Right kidney (tissue), 1 donor: ENCODE data around the gene ZNF775.

Experiments
- DNase-seq: peaks from one replicate; pipeline ENCODE4 v3.0.0-alpha.2; 2016

ZNF775 gene

DNA sequence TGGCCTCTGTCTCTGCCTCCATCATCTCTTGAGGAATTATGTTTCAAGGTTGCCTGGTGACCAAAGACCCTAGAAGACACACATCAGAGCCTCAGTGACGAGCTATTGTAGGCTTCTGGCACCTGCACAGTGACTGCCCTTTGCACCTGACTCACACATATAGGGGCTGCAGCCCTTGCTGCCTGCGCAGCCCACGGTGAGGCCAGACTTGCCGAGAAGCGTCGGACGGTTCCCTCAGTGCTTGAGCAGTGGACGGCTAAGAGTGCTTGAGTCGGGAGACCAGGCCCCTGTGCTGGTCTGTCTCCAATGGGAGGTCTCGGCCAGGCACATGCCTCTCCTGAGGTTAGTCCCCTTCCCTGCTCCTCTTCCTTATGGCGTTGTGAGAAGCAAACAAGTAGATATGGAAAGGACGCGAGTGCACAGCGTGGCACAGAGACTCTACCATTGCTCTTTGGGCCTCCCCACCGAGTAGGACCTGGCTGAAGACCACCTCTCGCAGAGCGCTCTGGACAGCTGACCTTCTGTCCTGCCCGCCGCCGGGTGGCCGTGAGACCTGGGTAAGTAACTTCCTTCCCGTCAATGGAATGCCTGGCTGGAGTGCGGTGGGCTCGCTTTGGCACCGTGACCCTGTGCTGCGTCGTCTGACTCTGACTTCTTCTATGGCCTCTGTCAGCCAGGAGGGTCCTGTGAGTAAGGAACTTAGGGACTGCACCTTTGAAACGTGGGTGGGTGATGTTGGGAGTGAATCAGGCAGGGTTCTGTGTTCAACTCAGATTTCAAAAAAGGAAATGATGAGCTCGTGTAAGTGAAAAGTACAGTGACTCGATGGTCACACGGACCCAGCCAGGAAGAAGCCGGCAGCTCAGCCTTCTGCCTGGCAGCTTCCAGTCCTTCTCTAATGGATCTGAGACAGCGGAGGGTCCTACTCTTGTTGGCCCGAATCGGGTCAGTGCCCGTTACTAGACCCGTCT, 33.7 kb downstream of the ZNF775 start:
- DNase-seq: no peak

DNA sequence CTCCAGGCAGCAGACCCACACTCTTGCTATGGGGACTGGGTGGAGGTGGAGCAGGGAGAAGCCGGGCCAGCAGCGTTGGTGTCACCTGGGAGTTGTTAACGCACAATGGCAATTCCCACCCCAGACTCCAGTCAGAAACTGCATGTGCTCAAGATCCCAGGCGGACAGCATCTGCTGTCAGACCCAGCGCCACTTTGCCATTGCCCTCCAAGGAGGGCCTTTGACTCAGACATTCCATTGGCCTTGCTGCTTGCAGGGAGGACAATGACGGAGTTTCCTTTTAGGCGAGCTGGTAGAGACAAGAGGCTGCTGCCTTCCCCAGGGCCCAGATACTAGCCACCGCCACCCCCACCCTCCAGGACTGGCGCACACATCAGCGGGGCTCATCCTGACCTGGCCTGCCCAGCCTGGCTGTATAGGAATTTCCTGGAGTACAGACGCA, 34.5 kb downstream of the ZNF775 start:
- no peak for DNase-seq

DNA sequence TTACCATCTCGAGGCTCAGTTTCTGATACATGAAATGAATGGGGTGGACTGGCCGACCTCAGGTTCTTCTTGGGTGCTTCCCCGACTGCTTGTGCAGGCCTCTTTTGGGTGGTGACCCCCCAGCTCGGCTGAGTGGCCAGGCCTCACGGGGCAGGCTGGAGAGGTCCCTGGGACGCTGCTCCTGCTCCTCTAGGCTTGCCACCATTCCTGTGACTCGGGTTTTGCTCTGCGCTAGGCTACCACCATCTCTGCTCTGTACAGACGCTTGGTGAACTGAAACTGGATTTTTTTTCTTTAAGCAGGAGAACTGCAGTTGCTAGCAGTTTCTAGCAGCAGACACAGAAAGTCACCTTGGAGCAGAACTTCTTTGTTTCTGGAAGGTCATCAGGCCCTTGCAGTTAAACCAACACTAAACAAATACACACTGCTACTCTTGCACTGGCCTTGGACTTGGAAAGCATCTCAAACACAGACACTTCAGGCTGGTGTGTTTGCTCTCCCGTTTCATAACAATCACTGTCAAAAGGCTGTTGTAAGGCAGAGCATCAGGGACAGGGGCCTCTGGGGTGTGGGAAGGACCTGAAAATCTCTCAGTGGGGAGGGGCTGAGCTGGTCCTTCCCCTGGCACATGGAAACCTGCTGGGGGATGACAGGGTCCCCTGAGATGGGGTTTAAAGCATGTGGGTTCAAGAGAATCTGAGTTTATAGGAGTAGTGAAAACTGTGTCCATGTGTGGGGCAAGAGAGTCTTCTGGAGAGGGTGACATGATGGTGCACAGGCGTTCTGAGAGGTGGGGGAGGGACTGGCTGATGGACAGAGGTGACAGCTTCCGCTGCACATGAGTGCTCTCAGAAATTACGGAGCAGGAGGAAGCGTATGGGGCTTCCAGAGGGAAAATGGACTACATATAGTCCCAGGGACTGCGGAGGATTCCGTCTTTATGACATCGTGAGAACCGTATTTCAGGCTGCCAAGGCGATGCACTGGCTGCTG, 36.3 kb downstream of the ZNF775 start:
- no peak for DNase-seq

DNA sequence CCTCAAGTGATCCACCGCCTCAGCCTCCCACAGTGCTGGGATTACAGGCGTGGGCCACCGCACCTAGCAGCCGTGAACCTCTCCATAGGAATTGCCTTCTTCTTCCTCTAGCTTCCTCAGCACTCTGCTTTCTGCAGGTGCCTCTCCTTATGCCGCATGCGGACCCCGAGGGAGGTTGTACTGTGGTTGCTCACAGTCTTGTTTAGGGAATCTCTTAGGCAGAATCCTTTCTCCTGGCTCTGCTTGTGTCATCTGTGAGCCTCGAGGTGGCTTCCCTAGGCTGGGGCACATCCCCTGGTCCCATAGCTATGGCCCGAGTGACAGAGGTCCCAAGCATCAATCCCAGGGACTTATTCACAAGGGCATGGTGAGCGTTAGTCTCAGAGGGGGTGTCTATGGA, 38.1 kb downstream of the ZNF775 start:
- no peak for DNase-seq

DNA sequence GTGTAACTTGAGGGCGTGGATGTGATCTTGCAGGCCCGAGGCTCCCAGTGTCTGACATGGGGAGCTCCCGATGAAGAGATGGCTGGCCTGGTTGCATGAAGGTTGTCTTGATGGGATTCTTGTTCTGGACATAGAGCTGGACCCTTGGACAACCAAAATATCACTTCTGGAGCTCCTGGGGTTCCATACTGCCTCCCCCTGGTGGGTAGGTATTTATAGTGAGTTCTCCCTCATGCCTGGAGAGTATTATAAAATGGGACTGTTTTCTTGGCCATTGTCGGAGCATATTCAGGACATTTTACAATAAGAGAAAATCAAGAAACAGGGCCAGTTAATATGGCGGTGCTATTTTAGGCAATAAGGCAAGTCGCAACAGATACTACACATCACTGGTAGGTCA, 38.7 kb downstream of the ZNF775 start:
- no peak for DNase-seq

DNA sequence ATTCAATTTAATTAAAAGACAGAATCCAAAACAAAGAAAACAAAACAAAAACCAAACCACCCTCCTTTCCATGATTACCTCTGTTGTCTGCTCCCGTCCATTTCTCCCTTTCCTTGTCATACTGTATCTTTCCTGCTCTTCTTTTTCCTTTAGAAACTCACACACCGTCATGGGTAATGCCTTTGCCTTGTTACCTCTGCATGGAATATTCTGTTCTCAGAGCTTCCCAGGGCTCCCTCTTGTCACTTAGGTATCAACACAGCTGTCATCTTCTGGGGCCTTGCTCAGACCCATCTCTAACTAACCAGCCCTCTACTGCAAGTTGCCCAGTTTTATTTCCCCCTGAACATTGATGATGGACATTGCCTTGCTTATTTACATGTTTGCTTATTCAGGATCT, 41.1 kb downstream of the ZNF775 start:
- no peak for DNase-seq

DNA sequence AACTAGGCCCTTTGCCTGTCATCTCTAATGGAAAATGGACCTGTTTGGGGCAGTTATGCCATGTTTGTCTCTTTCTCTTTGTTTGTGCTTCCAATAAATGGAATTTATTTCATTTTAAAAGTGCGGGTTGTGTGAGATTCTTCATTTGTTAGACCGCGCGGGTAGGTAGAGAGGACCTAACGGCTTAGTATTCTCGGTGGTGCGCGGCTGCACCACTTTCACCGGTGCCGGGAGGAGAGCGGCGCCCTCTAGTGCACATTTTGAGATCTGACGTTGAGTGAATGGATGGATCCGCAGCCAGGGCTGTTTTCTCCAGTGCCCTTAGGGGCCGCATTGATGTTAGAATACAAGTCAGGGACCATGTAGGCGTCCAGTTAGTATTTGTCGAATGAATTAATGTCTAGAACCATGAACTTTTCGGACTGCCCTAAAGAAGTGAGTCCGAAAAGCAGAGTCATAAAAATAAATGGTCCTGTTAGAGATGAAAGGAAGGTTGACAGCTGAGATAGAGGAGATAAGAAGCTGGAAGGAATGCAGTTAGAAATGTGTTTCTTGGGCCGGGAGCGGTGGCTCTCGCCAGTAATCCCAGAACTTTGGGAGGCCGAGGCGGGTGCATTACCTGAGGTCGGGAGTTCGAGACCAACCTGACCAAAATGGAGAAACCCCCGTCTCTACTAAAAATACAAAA, 42.0 kb downstream of the ZNF775 start:
- DNase-seq: peak; percentile 65

DNA sequence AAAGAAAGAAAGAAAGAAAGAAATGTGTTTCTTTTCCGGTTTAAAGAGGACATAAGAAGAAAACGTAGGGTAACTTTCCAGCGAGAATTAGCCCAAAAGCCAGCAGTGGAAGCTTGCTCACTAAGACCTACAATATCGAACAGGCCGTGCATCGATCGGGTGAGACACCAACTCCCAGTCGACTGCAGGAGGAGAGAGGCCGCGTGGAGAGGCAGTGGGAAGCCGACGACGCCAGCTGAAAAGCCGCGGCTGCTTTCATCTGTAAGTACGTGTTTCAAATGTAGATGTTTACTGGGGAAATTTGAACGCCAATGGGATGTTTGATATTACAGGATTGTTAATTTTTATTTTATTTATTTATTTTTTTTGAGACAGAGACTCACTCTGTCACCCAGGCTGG, 42.7 kb downstream of the ZNF775 start:
- no peak for DNase-seq

DNA sequence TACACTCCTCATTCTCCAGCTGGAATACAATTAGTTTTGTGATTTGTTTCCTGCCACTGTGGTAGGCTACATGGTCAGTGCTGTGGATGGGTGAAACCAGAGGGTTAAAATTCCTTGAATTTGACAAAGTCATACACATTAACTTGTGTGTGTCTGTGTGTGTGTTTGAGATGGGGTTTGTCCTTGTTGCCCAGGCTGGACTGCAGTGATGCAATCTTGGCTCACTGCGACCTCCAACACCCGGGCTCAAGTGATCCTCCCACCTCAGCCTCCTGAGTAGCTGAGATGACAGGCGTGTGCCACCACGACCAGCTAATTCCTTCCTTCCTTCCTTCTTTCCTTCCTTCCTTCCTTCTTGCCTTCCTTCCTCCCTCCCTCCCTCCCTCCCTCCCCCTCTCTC, 46.5 kb downstream of the ZNF775 start:
- DNase-seq: no peak

DNA sequence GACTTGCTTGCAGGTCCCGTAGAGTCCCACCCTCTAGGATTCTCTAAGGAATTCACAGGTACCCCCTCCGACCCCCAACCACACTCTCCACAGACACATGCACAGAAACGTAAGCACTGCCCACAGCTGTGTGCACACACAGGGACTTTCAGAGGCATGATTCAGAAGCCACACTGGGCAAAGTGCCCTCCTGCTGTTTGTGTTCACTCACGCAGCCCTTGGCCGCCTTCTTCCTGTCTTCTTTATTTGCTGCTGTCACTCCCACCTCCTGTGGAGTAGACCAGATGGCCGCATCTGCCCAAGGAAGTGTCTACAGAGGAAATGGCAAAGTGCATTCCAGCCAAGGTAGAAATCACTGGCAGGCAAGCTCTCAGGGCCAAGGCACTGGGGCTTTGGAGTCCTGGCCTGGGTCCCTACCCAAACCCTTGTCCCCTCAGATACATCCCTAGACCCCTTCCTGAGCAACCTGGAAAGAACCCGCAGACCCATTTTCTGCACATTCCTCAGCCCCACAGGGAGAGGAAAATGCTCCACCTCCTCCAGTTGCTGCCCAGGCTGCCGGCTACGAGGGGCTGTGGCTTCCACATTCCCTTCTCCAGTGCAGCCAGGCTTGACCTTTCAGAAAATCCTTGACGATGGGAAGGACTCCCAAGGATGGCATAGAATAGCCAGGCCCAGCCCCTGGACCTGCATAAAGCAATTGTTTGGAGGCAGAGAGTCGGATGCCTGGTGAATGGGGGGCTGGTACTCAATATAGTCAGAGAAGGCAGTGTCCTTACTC, 49.7 kb downstream of the ZNF775 start:
- DNase-seq: no peak

DNA sequence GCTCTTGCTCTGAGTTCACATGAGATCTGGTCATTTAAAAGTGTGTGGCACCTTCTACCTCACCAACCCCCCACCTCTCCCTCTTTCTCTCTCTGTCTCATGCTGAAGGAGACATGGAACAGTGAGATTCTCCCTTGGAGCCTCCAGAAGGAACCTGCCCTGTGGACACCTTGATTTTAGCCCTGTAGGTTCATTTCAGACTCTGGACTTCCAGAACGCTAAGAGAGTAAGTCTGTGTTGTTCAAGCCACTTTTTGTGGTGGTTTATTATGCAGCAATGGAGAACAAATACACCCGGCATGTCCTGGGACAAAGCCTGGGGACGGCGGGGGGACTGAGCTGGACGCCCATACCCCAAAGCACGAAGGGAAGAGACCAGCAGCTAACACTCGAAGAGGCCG, 50.6 kb downstream of the ZNF775 start:
- no peak for DNase-seq

DNA sequence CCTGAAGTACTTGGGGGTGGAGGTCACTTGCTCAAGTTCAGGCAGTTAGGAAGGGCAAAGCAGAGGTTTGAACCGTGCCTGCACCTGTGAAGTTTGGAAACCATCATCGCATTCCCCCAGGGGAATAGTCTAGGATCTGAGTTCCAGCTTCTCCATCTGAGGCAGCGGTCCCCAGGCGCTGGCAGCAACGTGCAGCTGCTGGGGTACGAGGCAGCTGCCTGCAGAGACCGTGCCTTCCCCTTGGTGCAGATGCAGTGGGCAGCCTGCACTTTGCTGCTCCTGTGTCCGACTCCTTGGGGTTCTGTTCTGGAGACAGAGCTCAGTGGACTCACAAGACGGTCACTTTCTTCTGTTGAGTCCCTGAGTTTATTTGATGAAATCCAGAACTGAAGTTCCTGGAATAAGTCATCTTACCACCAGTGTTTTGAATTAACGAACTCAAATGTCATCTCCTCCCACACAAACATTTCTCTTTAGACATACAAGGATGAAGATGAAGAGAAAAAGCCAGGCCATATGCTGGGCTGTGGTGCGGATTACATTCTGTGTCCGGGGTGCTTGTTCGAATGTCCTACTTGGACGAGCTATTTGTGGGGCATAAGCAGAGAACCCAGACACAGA, 51.4 kb downstream of the ZNF775 start:
- DNase-seq: no peak

DNA sequence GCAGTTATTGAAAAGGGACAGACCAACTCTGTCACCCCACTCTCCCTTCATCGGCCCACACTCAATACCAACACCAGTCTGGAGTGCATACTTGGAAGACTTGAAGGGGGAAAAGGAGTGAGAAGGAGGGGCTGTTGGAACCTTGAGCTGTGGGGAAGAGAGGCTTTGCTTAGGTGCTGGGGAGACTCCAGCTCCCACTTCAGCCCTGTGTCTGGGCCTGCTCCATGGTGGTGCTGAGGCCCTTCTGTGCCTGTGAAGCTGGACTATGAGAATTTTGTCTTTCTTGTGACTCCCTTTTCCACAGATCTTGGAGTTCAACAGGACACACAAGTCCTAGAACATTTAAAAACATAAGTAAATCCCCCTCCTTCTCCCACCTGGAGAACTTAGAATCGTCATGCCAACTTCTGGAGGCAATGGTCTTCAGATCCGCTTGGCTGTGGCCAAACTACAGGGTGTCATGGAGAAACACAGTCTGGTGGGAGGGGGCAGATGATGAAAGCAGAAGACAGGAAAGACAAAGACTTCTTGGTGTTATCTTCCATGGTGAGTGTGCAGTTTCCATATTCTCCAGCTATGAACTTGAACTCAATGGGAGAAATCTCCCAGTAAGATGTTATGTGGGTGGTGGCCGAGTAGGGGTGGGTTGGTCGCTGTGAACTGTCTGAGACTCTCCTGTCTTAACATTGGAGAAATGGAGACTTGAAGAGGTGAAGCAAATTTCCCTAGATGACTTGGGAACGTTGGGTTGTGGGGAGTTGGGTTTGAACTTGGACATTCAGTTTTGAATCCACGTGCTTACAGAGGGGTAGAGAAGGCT, 52.9 kb downstream of the ZNF775 start:
- DNase-seq: no peak

DNA sequence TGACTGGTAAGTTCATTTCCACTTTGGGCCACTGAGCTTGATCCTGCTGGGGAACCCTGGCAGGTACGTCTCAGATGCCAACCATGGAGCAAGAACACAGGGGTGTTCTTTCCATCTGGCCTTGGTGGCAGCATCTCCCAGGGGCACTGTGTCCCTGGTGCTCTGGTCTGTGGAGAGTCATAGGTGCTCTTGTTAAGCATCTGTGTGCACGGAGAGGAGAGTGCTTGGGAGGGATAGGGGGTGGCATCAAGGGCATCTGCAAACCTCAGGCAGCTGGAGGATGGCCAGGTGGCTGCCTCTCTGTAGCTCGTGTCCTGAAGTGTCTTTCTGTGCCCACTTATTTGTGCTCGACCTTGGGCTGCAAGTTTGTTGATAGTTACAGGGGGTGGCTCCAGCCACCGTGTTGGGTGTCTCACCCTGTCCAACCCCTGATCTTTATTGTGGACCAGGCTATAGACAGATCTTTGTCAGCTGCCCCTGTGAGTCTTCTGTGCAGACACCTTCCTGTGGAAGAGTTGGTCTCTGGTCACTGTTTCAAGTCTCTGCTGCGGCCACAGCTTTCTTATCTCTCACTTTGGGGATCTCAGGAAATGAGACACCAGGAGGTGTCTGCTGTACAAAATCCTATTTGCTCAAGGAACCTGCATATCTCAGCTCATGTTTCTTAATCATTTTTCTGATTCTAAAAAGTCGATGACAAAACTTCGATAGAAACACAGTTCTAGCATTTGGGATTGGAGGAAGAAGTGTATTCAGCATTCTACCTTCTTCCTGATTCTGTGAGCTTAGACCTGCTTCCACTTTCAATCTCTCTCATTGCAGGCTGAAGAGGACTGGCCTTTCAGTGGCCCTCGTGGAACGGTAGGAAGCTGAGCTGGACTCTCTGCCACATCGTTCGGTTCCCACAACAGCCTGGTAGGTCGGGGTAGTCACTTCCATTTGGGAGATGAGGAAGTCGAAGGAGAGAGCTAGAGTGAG, 54.1 kb downstream of the ZNF775 start:
- no peak for DNase-seq

DNA sequence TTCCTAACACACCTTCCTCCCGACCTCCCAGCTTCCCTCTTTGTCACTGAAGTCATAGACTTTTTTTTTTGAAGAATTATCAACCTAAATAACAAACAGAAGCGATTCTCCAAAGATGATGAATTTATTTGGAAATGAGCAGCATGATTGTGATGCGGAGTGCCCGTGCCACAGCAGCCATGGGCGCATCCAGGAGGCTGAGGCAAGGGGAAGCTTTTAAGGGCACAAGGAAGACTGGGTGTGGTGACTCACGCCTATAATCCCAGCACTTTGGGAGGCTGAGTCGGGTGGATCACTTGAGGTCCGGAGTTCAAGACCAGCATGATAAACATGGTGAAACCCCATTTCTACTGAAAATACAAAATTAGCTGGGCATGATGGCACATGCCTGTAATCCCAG, 55.1 kb downstream of the ZNF775 start:
- DNase-seq: no peak

DNA sequence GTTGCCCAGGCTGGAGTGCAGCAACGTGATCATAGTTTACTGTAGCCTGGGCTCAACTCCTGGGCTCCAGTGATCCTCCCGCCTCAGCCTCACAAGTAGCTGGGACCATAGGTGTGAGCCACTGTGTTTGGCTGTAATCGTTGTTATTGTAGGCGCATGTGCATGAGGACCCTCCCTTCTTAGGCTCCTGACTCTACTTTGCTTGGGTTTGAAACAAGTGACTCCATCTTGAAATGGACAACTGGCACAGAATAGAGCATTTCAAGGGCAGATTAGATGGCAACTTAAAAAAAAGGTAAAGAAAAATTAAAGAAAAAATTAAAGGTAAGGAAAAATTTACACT, 55.9 kb downstream of the ZNF775 start:
- no peak for DNase-seq

DNA sequence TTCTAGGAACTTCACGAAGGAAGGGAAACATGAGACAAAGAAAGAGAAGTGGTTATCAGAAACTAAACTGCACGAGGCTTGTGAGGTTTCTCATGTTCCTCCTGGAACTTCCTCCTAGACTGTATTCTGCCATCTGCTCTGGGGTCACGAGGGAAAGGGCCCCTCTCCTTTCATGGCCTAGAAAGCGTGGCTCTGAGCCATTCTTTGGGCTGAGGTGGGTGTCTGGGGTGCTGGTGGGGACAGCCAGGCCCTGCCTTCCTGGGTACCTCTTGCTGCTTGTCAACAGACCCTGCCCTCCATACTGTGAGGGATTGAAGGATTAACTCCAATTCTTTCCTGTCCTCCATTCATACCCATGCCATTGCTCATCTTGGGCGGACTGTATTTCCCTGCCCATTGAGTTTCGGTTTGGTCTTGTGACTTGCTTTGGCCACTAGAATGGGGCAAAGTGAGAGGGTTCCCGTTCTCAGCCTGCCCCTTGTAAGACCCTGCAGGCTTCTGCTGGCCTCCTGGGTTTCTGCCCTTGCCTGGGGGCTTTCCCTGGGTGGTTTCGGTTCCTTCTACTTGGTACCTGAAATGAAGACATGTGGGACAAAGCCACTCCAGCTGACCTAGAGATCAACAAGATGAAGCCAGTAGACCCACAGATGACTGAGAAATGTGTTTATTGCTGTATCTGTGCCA, 56.4 kb downstream of the ZNF775 start:
- no peak for DNase-seq

DNA sequence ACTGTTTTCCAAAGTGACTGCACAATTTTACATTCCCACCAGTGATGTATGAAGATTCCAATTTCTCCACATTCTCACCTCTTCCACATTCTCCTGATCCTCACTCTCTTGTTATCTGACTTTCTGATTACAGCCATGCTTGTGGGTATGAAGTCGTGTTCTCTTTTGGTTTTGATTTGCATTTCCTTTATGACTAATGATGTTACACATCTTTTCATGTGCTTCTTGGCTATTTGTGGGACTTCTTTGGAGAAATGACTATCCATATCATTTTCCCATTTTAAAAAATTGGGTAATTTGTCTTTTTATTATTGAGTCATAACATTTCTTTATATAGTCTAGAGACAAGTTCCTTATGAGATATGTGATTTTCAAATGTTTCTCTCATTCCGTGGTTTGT, 60.8 kb downstream of the ZNF775 start:
- no peak for DNase-seq

DNA sequence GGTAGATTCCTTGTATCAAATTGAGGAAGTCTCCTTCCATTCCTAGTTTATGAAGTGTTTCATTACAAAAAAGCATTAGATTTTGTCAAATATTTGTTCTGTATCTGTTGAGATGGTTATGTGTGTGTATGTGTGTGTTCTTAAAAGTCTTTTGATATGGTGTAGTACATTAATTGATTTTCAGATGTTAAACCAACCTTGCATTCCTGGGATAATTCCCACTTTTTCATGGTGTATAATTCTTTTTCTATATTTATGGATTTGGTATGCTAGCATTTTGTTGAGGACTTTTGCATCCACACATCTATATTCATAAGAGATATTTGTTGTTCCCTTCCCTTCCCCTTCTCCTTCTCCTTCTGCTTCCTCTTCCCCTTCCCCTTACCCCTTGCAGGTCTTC, 62.4 kb downstream of the ZNF775 start:
- DNase-seq: no peak
